Measurements from ENCODE around the gene CDY2B. TPM values are rescaled to one million over a fixed set of nuclear protein-coding genes. Genes with fewer than 3 reads are reported as not detected.
"Not testable (repeated sequence)": the region's sequence is repeated elsewhere in the genome, so short reads cannot be mapped to it uniquely, and the experiment has no call there.

The CDY2B gene
- not detected for polyA plus RNA-seq (2013, experiment 1 of 4)
- polyA plus RNA-seq (2013, experiment 2 of 4) = not detected
- not detected for polyA plus RNA-seq (2013, experiment 3 of 4)
- polyA plus RNA-seq (2013, experiment 4 of 4) = not detected

GRCh38 chrY:17880120-17880519, at the start of gene CDY2B:
Gene CDY2B (minus strand): TSS chrY:17880220. CDS start chrY:17879892, 328 bp downstream.
- WGBS, 2 experiments = no CpG with 5 or more reads among the region's 2 CpGs
- not testable (repeated sequence) for H3K9me3 ChIP-seq (ENCODE audit: control insufficient read depth, low read length)

GRCh38 chrY:17908009-17908408, 28.0 kb upstream of the CDY2B start:
- H3K4me1 ChIP-seq (ENCODE audit: control insufficient read depth, insufficient read depth, low read length); H3K27ac ChIP-seq (ENCODE audit: insufficient read depth, low read depth, low read length, poor library complexity, severe bottlenecking); H3K36me3 ChIP-seq (ENCODE audit: control insufficient read depth, insufficient read depth, low read length); H3K4me3 ChIP-seq (ENCODE audit: insufficient read depth, low read depth, low read length); H3K27me3 ChIP-seq (ENCODE audit: control insufficient read depth, insufficient read depth, low read length, poor library complexity, severe bottlenecking); H3K9me3 ChIP-seq (ENCODE audit: control insufficient read depth, low read length): not testable (repeated sequence)
- WGBS, 2 experiments = no CpG with 5 or more reads among the region's 3 CpGs

More at GRCh38 chrY:17880120-17880519, at the start of gene CDY2B:
- H3K4me1 ChIP-seq (ENCODE audit: control insufficient read depth, insufficient read depth, low read length); H3K27ac ChIP-seq (ENCODE audit: insufficient read depth, low read depth, low read length, poor library complexity, severe bottlenecking); H3K4me3 ChIP-seq (ENCODE audit: insufficient read depth, low read depth, low read length); H3K36me3 ChIP-seq (ENCODE audit: control insufficient read depth, insufficient read depth, low read length); H3K27me3 ChIP-seq (ENCODE audit: control insufficient read depth, insufficient read depth, low read length, poor library complexity, severe bottlenecking): not testable (repeated sequence)

- H3K4me3 ChIP-seq (ENCODE audit: insufficient read depth, low read depth, low read length); H3K4me1 ChIP-seq (ENCODE audit: control insufficient read depth, insufficient read depth, low read length); H3K9me3 ChIP-seq (ENCODE audit: control insufficient read depth, low read length); H3K27ac ChIP-seq (ENCODE audit: insufficient read depth, low read depth, low read length, poor library complexity, severe bottlenecking); H3K36me3 ChIP-seq (ENCODE audit: control insufficient read depth, insufficient read depth, low read length); H3K27me3 ChIP-seq (ENCODE audit: control insufficient read depth, insufficient read depth, low read length, poor library complexity, severe bottlenecking): not testable (repeated sequence)
- WGBS, 2 experiments = no CpG with 5 or more reads among the region's 2 CpGs
Observed at GRCh38 chrY:17907351-17907750, 27.3 kb upstream of the CDY2B start.

GRCh38 chrY:17881697-17882096, 1.7 kb upstream of the CDY2B start:
- H3K9me3 ChIP-seq (ENCODE audit: control insufficient read depth, low read length); H3K27ac ChIP-seq (ENCODE audit: insufficient read depth, low read depth, low read length, poor library complexity, severe bottlenecking); H3K36me3 ChIP-seq (ENCODE audit: control insufficient read depth, insufficient read depth, low read length); H3K4me1 ChIP-seq (ENCODE audit: control insufficient read depth, insufficient read depth, low read length); H3K27me3 ChIP-seq (ENCODE audit: control insufficient read depth, insufficient read depth, low read length, poor library complexity, severe bottlenecking); H3K4me3 ChIP-seq (ENCODE audit: insufficient read depth, low read depth, low read length): not testable (repeated sequence)
- WGBS, 2 experiments = no CpG with 5 or more reads among the region's 2 CpGs

GRCh38 chrY:17876767-17877166, 3.3 kb downstream of the CDY2B start:
- not testable (repeated sequence) for H3K4me3 ChIP-seq (ENCODE audit: insufficient read depth, low read depth, low read length); H3K4me1 ChIP-seq (ENCODE audit: control insufficient read depth, insufficient read depth, low read length); H3K27ac ChIP-seq (ENCODE audit: insufficient read depth, low read depth, low read length, poor library complexity, severe bottlenecking); H3K27me3 ChIP-seq (ENCODE audit: control insufficient read depth, insufficient read depth, low read length, poor library complexity, severe bottlenecking); H3K36me3 ChIP-seq (ENCODE audit: control insufficient read depth, insufficient read depth, low read length); H3K9me3 ChIP-seq (ENCODE audit: control insufficient read depth, low read length)
- no CpG with 5 or more reads among the region's 1 CpG for WGBS, 2 experiments

GRCh38 chrY:17875401-17875800, 4.6 kb downstream of the CDY2B start:
- no CpG with 5 or more reads among the region's 3 CpGs for WGBS, 2 experiments

GRCh38 chrY:17871194-17871903, 8.7 kb downstream of the CDY2B start:
- not testable (repeated sequence) for H3K27ac ChIP-seq (ENCODE audit: insufficient read depth, low read depth, low read length, poor library complexity, severe bottlenecking); H3K4me1 ChIP-seq (ENCODE audit: control insufficient read depth, insufficient read depth, low read length); H3K9me3 ChIP-seq (ENCODE audit: control insufficient read depth, low read length); H3K4me3 ChIP-seq (ENCODE audit: insufficient read depth, low read depth, low read length); H3K36me3 ChIP-seq (ENCODE audit: control insufficient read depth, insufficient read depth, low read length); H3K27me3 ChIP-seq (ENCODE audit: control insufficient read depth, insufficient read depth, low read length, poor library complexity, severe bottlenecking)
- WGBS, 2 experiments = no CpG with 5 or more reads among the region's 3 CpGs

More at GRCh38 chrY:17875401-17875800, 4.6 kb downstream of the CDY2B start:
- H3K27ac ChIP-seq (ENCODE audit: insufficient read depth, low read depth, low read length, poor library complexity, severe bottlenecking); H3K4me1 ChIP-seq (ENCODE audit: control insufficient read depth, insufficient read depth, low read length); H3K4me3 ChIP-seq (ENCODE audit: insufficient read depth, low read depth, low read length); H3K27me3 ChIP-seq (ENCODE audit: control insufficient read depth, insufficient read depth, low read length, poor library complexity, severe bottlenecking); H3K36me3 ChIP-seq (ENCODE audit: control insufficient read depth, insufficient read depth, low read length); H3K9me3 ChIP-seq (ENCODE audit: control insufficient read depth, low read length): not testable (repeated sequence)

GRCh38 chrY:17870737-17871136, 9.3 kb downstream of the CDY2B start:
- not testable (repeated sequence) for H3K9me3 ChIP-seq (ENCODE audit: control insufficient read depth, low read length); H3K27me3 ChIP-seq (ENCODE audit: control insufficient read depth, insufficient read depth, low read length, poor library complexity, severe bottlenecking); H3K36me3 ChIP-seq (ENCODE audit: control insufficient read depth, insufficient read depth, low read length); H3K4me3 ChIP-seq (ENCODE audit: insufficient read depth, low read depth, low read length); H3K27ac ChIP-seq (ENCODE audit: insufficient read depth, low read depth, low read length, poor library complexity, severe bottlenecking); H3K4me1 ChIP-seq (ENCODE audit: control insufficient read depth, insufficient read depth, low read length)
- WGBS, 2 experiments = no CpG with 5 or more reads among the region's 3 CpGs

- no CpG with 5 or more reads among the region's 4 CpGs for WGBS, 2 experiments
- not testable (repeated sequence) for H3K4me1 ChIP-seq (ENCODE audit: control insufficient read depth, insufficient read depth, low read length); H3K9me3 ChIP-seq (ENCODE audit: control insufficient read depth, low read length); H3K27me3 ChIP-seq (ENCODE audit: control insufficient read depth, insufficient read depth, low read length, poor library complexity, severe bottlenecking); H3K27ac ChIP-seq (ENCODE audit: insufficient read depth, low read depth, low read length, poor library complexity, severe bottlenecking); H3K4me3 ChIP-seq (ENCODE audit: insufficient read depth, low read depth, low read length); H3K36me3 ChIP-seq (ENCODE audit: control insufficient read depth, insufficient read depth, low read length)
Observed at GRCh38 chrY:17867850-17868249, 12.2 kb downstream of the CDY2B start.

GRCh38 chrY:17860634-17861033, 19.4 kb downstream of the CDY2B start:
- not testable (repeated sequence) for H3K27me3 ChIP-seq (ENCODE audit: control insufficient read depth, insufficient read depth, low read length, poor library complexity, severe bottlenecking); H3K36me3 ChIP-seq (ENCODE audit: control insufficient read depth, insufficient read depth, low read length); H3K9me3 ChIP-seq (ENCODE audit: control insufficient read depth, low read length); H3K4me1 ChIP-seq (ENCODE audit: control insufficient read depth, insufficient read depth, low read length); H3K4me3 ChIP-seq (ENCODE audit: insufficient read depth, low read depth, low read length); H3K27ac ChIP-seq (ENCODE audit: insufficient read depth, low read depth, low read length, poor library complexity, severe bottlenecking)
- WGBS, 2 experiments = no CpG with 5 or more reads among the region's 3 CpGs
